ENCODE data around the gene MEI1.

The MEI1 gene

DNA sequence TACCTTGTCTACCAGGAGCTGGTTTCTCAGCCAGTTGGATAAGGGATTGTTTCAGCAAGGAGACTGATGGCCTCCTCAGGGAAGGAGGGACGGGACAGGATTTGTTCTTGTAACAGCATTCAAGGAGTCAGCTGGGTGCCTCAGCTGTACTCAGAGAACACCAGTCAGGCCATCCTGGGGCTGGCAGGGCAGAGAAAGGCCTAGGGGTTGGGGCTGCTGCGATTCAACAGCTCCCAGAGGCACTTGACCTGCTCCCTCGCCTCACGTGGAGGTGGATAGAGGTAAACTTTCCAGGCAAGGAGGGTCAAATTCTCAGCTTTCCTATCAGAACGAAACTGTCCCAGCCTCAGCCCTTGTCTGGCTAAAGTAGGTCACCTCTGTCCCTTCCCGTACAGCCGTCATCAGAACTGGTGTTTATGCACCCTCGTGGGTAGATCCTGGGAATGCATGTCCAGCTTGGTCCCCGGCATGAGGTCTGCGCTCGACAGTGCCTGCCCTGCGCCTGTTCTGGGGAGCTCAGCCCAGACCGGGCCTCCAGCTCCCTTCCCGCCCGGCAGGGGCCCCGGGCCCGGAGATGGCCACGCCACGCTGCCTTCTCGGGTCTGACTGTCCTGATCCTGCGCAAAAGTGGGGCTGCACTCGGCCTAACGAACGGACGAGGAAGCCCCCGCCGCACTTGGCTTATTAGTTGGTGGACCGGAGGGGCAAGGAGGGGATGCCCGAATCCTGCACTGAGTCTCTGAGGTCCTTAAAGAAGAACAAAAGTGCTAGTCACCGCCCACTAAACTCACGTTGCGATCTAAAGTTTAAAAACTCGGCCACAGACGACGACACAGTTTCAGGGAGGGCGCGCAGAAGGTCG is 100.4 kb downstream of the MEI1 start:
- peak; percentile 21 for DNase-seq

- peak; percentile 92 for DNase-seq
Observed at GRCh38 chr22:41800348-41801146, 101.2 kb downstream of the MEI1 start, which contains the start of gene CCDC134. Gene CCDC134 (plus strand): TSS chr22:41800679. CDS start chr22:41808891, 8,212 bp downstream.

- DNase-seq = no peak
Observed at GRCh38 chr22:41801147-41801819, 102.0 kb downstream of the MEI1 start.

- DNase-seq = no peak
Observed at GRCh38 chr22:41801886-41802285, 102.6 kb downstream of the MEI1 start.

DNA sequence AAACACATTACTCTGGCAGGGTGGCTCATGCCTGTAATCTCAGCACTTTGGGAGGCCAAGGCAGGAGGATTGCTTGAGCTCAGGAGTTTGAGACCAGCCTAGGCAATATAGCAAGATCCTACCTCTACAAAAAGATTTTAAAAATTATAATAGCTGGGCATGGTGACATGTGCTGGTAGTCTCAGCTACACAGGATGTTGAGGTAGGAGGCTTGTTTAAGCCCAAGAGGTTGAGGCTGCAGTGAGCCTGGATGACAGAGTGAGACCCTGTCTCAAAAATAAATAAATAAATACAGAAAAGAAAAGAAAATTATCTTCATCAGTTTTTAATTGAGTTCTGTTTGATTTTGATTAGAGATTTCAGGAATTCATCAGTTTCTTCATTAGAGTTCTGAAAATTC is 106.3 kb downstream of the MEI1 start:
- no peak for DNase-seq

DNA sequence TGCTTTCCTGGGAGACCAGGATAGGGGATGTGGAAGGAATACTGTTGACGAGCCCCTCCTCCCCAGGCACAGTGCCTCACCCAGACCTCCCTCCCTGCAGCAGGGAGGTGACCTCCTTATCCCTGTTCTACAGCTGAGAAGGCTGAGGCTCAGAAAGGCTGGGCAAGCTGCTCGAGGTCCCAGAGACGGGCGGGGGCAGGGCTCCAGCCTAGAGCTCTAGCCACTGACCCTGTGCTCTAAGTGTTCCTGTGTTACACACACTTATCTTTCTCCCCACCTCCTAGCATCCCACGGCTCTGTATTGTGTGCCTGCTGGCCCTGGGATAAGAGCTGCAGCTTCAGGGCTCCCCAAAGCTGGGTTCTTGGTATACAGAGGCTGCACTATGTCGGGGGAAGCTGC is 109.1 kb downstream of the MEI1 start:
- DNase-seq = no peak

GRCh38 chr22:41810022-41810421 is 110.7 kb downstream of the MEI1 start:
- no peak for DNase-seq

- DNase-seq = no peak
Observed at GRCh38 chr22:41812805-41813545, 113.7 kb downstream of the MEI1 start.

DNA sequence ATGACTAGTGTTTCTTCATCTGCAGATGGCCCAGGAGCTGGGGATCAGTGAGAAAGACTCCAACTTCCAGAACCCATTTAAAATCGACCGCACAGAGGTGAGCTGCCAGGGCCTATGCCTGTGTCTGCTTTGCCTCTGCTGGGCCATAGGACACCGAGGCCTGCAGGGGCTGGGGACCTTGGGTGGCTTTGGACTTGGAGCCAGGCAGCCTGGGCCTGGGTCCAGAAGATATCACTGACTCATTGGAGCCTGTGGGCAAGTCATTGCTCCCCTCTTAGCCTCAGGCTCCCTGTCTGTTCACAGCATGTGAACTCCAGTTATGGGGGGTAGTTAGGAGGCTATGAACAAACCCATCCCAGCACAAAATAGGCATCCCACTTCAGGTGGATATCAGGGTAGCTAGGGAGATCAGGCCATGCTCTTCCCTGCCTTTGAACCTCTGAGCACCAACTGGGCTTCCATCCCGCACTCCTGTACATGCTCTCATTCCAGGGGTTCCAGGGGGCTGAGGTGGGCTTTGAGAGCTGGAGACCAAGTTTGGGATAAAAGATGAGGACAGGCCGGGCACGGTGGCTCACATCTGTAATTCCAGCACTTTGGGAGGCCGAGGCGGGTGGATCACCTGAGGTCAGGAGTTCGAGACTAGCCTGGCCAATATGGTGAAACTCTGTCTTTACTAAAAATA is 114.6 kb downstream of the MEI1 start:
- DNase-seq = no peak

DNA sequence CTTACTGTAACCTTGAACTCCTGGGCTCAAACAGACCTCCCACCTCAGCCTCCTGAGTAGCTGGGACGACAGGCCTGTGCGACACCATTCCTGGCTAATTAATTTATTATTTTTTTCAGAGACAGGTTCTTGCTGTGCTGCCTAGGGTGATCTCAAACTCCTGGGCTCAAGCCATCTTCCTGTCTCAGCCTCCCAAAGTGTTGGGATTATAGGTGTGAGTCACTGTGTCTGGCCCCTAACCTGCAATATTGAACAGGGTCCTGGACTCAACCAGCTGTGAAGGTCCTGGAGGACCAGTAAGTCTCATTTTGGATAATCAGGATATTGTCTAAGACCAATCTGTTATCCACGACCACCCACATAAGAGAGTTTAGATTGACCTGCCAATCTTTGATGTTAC is 116.4 kb downstream of the MEI1 start:
- DNase-seq = no peak

- DNase-seq = no peak
Observed at GRCh38 chr22:41816241-41816640, 116.9 kb downstream of the MEI1 start.

DNA sequence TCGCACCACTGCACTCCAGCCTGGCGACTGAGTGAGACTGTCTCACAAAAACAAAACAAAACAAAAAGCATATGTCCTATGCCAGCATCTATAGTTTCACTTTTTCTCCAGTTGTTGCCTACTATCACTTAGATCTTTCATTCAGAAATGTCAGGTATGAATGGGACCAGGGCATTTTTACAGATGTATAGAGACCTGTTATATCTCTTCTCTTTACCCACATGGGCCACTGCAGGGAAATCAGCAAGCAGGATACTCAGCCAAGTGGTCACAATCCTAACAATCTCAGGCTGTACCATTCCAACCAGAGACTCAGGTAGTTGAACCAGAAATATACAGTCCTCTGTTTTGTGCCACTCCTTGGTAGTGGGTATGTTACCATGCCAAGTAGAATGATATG is 117.6 kb downstream of the MEI1 start:
- no peak for DNase-seq

DNA sequence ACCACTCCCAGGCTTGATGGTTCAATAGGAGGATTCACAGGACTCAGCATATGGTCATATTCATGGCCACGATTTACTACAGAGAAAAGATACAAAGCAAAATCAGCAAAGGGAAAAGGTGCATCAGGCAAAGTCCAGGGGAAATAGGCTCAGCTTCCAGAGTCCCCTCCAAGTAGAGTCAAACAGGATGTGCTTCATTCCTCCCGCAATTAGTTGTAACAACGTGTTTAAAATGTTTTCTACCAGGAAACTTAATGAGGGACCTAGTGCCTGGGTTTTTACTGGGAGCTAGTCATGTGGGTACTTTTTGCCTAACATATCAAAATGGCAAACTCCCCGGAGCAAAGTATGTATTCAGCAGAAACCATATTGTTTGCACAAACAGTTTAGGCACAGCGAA is 118.7 kb downstream of the MEI1 start:
- DNase-seq = no peak

DNA sequence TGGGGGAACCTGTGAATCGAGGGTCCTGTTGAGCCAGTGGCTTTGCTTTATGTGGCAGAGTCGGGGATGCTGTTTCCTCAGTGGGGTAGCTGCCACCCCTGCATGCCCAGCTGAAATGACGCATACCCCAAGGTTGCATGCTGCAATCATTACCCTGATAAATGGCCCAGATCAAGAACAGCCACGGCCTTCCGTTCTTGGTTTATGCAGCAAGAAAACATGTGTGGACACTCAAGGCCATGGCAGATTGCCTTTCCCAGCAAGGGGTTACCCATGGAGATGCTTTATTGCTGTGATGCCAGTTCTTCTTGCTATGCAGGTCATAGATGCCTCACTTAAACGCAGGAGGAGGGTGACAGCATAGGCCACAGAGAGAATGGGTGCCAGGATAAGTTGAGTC is 119.3 kb downstream of the MEI1 start:
- no peak for DNase-seq

DNA sequence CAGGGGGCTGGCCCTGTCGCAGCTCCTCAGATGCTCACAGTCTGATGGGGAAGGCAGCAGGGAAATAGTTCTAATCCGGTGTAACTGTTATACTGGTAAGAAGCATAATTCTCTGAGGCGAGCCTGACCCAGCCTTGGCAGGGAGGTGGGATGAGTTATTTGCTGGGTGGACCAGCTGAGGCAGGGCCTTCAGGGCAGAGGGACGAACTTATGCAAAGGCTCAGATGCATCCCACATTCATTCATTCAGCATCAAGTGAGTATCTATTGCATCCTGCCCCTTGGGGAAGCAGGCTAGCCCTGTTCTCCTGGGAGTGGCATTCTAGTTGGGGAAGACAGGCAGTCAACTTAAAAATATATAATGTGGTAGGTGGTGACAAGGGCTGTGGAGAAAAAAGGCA is 120.0 kb downstream of the MEI1 start:
- no peak for DNase-seq

DNA sequence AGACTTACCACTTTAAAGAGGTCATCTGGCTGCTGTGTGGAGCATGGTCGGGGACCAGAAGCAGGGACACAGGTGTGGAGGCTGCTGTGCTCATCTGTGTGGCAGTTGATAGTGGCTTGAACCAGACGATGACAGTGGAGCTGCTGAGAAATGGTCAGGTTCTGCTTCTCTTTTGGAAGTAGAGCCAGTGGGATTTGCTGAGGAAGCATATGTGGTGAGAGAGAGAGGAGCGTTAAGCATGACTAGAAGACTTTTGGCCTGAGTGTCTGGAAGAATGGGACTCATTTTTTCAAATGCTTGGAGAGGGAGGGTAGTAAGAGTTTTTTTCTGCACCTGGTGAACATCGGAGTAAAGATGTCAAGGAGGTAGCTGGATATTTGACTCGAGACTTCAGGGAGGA is 121.1 kb downstream of the MEI1 start:
- DNase-seq = no peak

GRCh38 chr22:41821471-41822316 is 122.4 kb downstream of the MEI1 start:
- DNase-seq = no peak

- peak; percentile 29 for DNase-seq
Observed at GRCh38 chr22:41822317-41823057, 123.2 kb downstream of the MEI1 start.

DNA sequence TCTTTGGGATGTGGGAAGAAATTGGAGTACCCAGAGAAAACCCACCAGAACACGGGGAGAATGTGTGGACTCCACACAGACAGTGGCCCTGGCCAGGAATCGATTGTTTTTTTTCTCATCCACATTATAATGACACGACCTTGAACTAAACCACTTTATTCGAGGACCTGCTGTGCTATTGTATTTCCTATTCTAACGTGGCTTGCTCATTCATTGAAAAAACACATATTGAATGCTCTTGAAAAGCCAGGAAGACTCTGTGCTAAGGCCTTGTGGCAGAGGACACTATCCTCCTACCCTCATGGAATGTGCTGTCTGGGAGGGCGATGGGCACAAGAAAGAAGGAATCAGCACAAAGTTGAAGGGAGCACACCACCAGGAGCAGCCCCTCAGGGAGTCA is 124.5 kb downstream of the MEI1 start:
- DNase-seq = no peak

GRCh38 chr22:41825376-41825775 is 126.1 kb downstream of the MEI1 start:
- DNase-seq = no peak
